ACHN (cell line): Measurements from ENCODE around the gene TTYH1.
"Not testable (repeated sequence)": the region's sequence is repeated elsewhere in the genome, so short reads cannot be mapped to it uniquely, and the experiment has no call there.

ENCODE experiments used
- DNase-seq: peaks from one replicate; pipeline ENCODE4 v3.0.0-alpha.2; 2015
- in situ Hi-C: cut with HindIII; loops from 2 replicates; pipeline ENCODE4 v1.10.0; 2017; ENCODE audit warnings: low sequenced_read_pairs, low pct_ligation_motif_present, low pct_unique_long_range_greater_than_20kb

TTYH1 gene

GRCh38 chr19:54464044-54464629 is 48.9 kb downstream of the TTYH1 start:
- in situ Hi-C loops = no loop called here
- DNase-seq = peak; percentile 79

- in situ Hi-C loops = no loop called here
Observed at GRCh38 chr19:54464630-54465425, 49.6 kb downstream of the TTYH1 start.

GRCh38 chr19:54465426-54466109 is 50.3 kb downstream of the TTYH1 start:
- DNase-seq = no peak
- in situ Hi-C loops = no loop called here

More at GRCh38 chr19:54464630-54465425, 49.6 kb downstream of the TTYH1 start:
- peak; percentile 84 for DNase-seq

- in situ Hi-C loops, DNase-seq: not testable (repeated sequence)
Observed at GRCh38 chr19:54466110-54466480, 50.8 kb downstream of the TTYH1 start.

- in situ Hi-C loops = no loop called here
- DNase-seq = no peak
Observed at GRCh38 chr19:54469496-54469934, 54.3 kb downstream of the TTYH1 start.

- DNase-seq = no peak
- in situ Hi-C loops = no loop called here
Observed at GRCh38 chr19:54470276-54470887, 55.1 kb downstream of the TTYH1 start.

- in situ Hi-C loops = no loop called here
- DNase-seq = no peak
Observed at GRCh38 chr19:54470991-54471782, 55.9 kb downstream of the TTYH1 start.

GRCh38 chr19:54473071-54473891 is 58.0 kb downstream of the TTYH1 start, which contains the start of gene CDC42EP5:
Gene CDC42EP5, minus strand, starts transcription at chr19:54473296. Its CDS starts 7,749 bp downstream, at chr19:54465547.
- in situ Hi-C loops = no loop called here
- peak; percentile 5 for DNase-seq

GRCh38 chr19:54473892-54474372 is 58.7 kb downstream of the TTYH1 start:
- DNase-seq = no peak
- in situ Hi-C loops = no loop called here

GRCh38 chr19:54475706-54476105 is 60.4 kb downstream of the TTYH1 start:
- in situ Hi-C loops = no loop called here

GRCh38 chr19:54477650-54478049 is 62.4 kb downstream of the TTYH1 start:
- in situ Hi-C loops = no loop called here

More at GRCh38 chr19:54475706-54476105, 60.4 kb downstream of the TTYH1 start:
- DNase-seq = no peak

GRCh38 chr19:54478677-54479266 is 63.5 kb downstream of the TTYH1 start:
- in situ Hi-C loops = no loop called here
- peak; percentile 31 for DNase-seq

More at GRCh38 chr19:54477650-54478049, 62.4 kb downstream of the TTYH1 start:
- DNase-seq = no peak

GRCh38 chr19:54480051-54480450 is 64.8 kb downstream of the TTYH1 start:
- in situ Hi-C loops = no loop called here
- no peak for DNase-seq

GRCh38 chr19:54481326-54481930 is 66.2 kb downstream of the TTYH1 start:
- in situ Hi-C loops = no loop called here
- peak; percentile 34 for DNase-seq

- no peak for DNase-seq
- in situ Hi-C loops = no loop called here
Observed at GRCh38 chr19:54482889-54483288, 67.6 kb downstream of the TTYH1 start.

- in situ Hi-C loops = no loop called here
- DNase-seq = no peak
Observed at GRCh38 chr19:54484451-54484850, 69.2 kb downstream of the TTYH1 start.

GRCh38 chr19:54485851-54486250 is 70.6 kb downstream of the TTYH1 start:
- DNase-seq = no peak
- in situ Hi-C loops = no loop called here
